ENCODE data around the gene SRSF12.

The SRSF12 gene

GRCh38 chr6:89050155-89050554, 67.7 kb downstream of the SRSF12 start:
- DNase-seq (ENCODE audit: low read depth, low spot score), result no peak
- TF ChIP-seq, protein P1, sequence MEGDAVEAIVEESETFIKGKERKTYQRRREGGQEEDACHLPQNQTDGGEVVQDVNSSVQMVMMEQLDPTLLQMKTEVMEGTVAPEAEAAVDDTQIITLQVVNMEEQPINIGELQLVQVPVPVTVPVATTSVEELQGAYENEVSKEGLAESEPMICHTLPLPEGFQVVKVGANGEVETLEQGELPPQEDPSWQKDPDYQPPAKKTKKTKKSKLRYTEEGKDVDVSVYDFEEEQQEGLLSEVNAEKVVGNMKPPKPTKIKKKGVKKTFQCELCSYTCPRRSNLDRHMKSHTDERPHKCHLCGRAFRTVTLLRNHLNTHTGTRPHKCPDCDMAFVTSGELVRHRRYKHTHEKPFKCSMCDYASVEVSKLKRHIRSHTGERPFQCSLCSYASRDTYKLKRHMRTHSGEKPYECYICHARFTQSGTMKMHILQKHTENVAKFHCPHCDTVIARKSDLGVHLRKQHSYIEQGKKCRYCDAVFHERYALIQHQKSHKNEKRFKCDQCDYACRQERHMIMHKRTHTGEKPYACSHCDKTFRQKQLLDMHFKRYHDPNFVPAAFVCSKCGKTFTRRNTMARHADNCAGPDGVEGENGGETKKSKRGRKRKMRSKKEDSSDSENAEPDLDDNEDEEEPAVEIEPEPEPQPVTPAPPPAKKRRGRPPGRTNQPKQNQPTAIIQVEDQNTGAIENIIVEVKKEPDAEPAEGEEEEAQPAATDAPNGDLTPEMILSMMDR (IDR thresholded peaks at IDR 0.05; ENCODE audit: low read depth, low read length), result no peak
- H3K4me3 ChIP-seq (ENCODE audit: low read depth, low read length), result no peak overlapping the region
- in situ Hi-C loops (cut with HindIII; ENCODE audit: low sequenced_read_pairs), result no loop called here

DNA sequence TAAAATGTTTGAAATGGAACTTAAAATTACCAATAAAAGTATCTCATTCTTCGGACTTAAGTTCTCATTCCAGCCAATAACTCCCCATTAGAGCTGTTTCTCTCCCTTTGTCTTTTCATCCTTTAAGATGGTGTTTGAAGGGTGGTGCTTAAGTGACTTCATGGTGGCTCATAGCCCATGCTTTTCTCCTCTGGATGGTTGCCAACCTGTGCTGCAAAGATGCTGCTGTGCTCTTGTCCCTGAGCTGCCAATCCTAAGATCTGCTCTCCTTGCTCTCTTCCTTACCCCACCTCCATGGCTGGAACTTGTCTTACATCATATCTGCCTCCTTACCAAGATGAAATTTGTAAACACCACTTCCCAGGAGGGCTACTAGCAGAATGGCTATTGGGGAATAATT, 68.9 kb downstream of the SRSF12 start:
- in situ Hi-C loops (cut with HindIII; ENCODE audit: low sequenced_read_pairs), result no loop called here

DNA sequence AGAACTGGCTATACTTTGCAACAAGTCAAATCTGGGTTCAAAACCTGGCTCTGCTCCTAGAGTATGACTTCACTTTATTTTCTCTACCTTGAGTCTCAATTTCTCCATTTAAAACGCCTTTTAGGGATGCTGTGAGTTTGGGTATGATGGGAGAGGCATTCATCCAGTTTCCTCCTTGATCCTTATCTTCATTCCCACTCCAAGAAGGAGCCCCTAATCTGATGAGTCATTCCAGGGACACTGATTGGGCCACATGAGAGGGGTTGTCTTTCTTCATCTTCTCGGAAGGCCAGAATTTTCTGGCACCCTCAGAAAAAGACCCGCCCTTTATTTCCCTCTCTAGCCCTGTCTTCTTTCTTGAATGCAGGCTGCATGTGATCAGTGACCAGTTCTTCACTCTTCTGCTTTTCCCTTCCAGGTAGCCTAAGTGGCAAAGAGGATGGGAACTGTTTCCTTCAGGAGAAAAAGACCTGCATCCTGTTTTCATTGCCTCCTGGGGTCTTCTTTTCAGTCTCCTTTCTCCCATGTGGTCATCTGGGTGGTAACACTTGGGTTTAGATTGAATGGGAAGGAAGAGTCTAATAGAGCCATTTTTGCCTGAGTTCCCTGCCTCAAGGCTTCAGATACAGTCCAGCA, 69.5 kb downstream of the SRSF12 start:
- TF ChIP-seq, protein P1 (IDR thresholded peaks at IDR 0.05; ENCODE audit: low read depth, low read length), result no peak
- in situ Hi-C loops (cut with HindIII; ENCODE audit: low sequenced_read_pairs), result no loop called here

More for the DNA sequence above, 68.9 kb downstream of the SRSF12 start:
- DNase-seq (ENCODE audit: low read depth, low spot score), result no peak
- H3K4me3 ChIP-seq (ENCODE audit: low read depth, low read length), result no peak overlapping the region
- TF ChIP-seq, protein P1 (IDR thresholded peaks at IDR 0.05; ENCODE audit: low read depth, low read length), result no peak

GRCh38 chr6:89047473-89047872, 70.4 kb downstream of the SRSF12 start:
- TF ChIP-seq, protein P1 (IDR thresholded peaks at IDR 0.05; ENCODE audit: low read depth, low read length), result no peak
- DNase-seq (ENCODE audit: low read depth, low spot score), result no peak
- H3K4me3 ChIP-seq (ENCODE audit: low read depth, low read length), result no peak overlapping the region
- in situ Hi-C loops (cut with HindIII; ENCODE audit: low sequenced_read_pairs), result no loop called here

More for the DNA sequence above, 69.5 kb downstream of the SRSF12 start:
- H3K4me3 ChIP-seq (ENCODE audit: low read depth, low read length), result no peak overlapping the region
- no peak for DNase-seq (ENCODE audit: low read depth, low spot score)
